Peyer's patch (tissue), 4 donors: ENCODE measurements around the gene PDIA3.

Experiments used
- CTCF ChIP-seq, 6 experiments: fragments of 450-650 bp in 4 of 6; fragments of 200-600 bp in 2 of 6; sonication (generic) in 1 of 6; IDR thresholded peaks; one replicate each; pipeline ENCODE4 v1.5.1; 2017 to 2019; ENCODE audit warnings: antibody characterized with exemption in 6 of 6, mild to moderate bottlenecking in 3 of 6, moderate library complexity in 1 of 6
- POLR2A ChIP-seq, 2 donors: fragments of 450-650 bp; IDR thresholded peaks; one replicate each; pipeline ENCODE4 v1.5.1; 2017; ENCODE audit warnings: antibody characterized with exemption in 2 of 2, mild to moderate bottlenecking in 2 of 2, moderate library complexity in 2 of 2

- TF ChIP-seq POLR2A (IDR thresholded peaks at IDR 0.05) (no peak), CTCF (IDR thresholded peaks at IDR 0.05) (no peak)
Measured at GRCh38 chr15:43793647-43794046, 47.4 kb downstream of the PDIA3 start.
